ENCODE results near the gene RNF167. TPM values are rescaled to one million over a fixed set of nuclear protein-coding genes. Genes with fewer than 3 reads are reported as not detected.

Gene RNF167
- 94.8 to 138 TPM (median 119 TPM) in 5 replicates for total RNA-seq (2022; extraction: Qiagen RNA extraction; ENCODE audit: low read depth)

DNA sequence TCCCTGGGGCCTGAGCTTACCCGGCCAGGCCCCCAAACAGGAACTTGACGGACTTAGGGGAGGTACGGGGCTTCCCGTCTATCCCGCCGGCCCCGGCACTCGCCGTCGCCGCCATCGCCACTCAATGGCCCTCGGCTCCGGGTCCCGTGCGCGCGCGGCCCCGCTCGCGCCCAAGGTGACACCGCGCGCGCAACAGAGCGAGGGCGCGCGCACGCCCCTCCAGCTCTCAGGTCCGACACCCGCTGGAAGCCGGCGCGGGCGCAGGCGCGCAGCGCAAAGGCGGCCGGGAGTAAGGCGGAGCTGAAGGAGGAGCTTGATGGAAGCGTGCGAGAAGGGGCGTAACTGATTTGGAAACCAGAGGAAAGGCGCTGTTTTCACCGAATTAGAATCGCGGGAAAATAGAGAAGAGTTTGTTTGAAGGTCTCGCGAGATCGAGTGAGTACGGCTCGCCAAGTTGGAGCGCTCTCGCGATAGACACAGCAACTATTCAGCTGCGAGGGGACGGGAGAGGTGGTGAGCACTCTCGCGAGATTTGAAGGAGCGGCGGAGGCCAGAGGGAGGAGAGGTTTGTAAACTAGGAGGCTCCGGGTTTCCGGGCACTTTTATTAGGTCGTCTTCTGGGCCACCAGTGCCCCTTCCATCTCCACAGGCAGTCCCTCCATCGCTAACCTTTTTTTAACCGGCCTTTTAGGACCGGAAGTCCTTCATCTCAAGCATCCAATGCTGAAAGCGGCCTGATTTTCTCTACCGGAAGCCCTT is at the start of gene RNF167, which contains the start of gene SLC25A11:
TSS of gene RNF167 (plus strand) at position 473 of the 759 bp plus-strand sequence. CDS start 642 bp downstream, outside the sequence.
TSS of gene SLC25A11 (minus strand) at position 251 of the 759 bp plus-strand sequence. CDS start at position 115, 136 bp downstream.

DNA sequence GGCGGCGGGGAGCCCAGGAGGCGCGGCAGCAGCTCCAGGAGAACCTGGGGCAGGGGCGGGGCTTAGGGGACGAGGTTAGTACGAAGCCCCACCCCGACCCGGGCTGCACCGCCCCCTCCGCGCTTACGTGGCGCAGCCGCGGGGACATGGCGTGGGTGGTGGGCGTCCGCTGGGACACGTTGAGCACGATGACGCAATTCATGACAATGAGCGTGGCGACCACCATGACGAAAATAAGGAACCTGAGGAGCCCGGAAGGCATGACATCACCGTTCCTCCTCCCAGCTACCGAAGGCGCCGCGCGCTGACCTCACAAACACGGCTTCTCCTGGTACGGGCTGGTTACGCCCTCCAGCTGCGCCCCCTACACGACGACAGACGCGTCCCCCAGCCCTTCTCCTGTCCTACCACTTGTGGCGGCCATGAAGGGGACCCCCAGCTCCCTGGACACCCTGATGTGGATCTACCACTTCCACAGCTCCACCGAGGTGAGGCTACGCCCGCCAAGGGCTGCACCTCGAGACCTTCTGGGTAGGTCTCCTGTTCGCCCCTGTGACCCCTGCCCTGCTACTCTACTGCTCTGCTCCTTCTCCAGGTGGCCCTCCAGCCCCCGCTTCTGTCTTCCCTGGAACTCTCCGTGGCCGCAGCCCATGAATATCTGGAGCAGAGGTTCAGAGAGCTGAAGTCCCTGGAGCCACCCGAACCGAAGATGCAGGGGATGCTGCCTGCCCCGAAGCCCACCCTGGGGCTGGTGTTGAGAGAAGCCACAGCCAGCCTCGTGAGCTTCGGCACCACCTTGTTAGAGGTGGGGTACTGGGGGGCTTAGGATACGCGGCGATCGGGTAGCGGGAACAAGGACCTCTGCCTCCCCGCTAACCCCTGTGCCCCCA is 40.5 kb upstream of the RNF167 start, which contains the start of gene C17orf107:
TSS of gene C17orf107 (plus strand) at position 196 of the 890 bp plus-strand sequence. CDS start at position 423, 227 bp downstream.

DNA sequence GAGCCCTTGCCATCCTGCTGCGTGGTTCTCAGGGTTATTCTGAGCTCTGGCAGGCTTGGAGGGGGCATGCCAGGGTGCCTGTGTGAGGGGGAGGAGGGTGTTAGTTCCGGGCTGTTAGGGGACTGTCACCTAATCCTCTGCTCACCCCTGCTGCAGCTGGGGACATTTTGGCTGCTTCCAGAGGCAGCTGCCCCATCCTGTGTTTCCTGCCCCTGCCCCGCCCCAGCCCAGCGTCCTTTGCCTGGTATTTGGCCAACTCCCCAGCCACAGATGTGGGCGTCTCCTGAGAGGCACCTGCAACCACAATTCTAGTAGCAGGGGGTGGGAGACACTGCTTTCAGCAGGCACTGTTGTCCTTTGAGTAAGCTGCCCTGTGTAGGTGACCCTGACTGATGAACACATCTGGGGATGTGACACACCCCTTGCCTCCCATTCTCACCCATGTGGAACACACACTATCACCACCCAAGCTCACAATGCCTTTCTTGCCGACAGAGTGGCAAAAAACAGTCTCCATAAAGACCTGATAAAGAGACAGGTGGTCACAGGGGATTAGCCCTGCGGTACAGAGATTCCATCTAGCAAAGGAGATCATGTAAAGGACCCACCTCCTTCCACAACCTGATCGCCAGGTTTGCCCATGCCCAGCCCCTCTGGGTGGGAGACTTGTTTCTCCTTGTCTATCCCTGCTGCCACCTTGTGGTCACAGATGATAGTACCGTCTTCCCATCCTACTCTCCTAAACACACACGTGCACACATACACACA is 36.8 kb upstream of the RNF167 start, which contains the start of gene CHRNE:
TSS of gene CHRNE (minus strand) at position 48 of the 768 bp plus-strand sequence. CDS start at position 13, 35 bp downstream.

DNA sequence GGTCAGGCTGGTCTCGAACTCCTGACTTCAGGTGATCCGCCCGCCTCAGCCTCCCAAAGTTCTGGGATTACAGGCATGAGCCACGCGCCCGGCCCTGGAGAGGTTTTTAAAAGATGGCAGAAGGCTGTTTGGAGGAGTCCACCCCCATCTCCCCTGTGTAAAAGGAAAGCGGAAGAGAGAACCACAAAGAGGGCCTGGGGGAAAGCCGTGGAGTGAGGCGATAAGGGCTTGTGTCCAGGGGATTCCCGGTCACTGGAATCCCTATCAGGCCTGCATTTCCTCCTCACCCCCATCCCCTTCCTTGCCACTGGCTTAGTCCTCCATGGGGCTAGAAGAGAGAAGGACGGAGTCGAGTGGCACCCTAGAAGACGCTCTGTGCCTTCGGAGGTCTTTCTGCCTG is 8.1 kb upstream of the RNF167 start, which contains the start of gene GP1BA:
TSS of gene GP1BA (plus strand) at position 315 of the 400 bp plus-strand sequence. CDS start 328 bp downstream, outside the sequence.

DNA sequence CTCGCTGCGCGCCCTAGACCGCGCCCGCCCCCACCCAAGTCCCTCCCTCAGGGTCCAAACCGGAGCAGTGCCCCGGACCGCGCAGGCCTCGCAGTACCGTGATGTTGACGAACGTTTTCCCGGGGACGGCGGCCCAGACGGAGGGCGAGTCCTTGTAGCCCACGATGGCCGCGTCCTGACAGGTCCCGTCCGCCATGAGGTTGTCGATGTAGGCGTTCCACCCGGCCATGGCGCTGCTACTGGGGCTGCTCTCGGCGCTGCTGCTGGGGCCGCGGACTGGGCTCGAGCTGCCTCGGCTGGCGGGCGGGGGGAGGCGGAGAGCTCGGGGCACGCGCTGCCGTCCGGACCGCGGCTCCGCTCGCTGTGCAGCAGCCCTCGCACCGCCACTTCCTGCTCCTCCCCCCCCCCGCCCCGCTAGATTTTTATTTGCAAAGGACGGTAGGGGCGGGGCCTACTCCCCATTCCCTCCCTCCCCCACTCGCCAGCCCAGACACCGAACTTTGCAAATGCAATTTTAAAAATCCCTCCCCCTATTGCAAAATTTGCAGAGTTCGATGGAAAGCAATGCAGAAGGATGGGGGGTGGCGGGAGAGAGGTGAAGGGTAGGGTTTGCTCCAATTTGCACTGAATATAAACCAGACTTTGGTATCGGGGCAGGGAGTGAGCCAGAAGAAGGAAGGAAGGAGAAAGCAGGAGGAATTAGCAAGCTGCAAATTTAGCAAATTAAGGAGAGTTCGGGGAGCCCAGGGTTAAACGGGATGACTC is 8.3 kb downstream of the RNF167 start, which contains the start of gene PFN1:
TSS of gene PFN1 (minus strand) at position 365 of the 765 bp plus-strand sequence. CDS start at position 229, 136 bp downstream.

DNA sequence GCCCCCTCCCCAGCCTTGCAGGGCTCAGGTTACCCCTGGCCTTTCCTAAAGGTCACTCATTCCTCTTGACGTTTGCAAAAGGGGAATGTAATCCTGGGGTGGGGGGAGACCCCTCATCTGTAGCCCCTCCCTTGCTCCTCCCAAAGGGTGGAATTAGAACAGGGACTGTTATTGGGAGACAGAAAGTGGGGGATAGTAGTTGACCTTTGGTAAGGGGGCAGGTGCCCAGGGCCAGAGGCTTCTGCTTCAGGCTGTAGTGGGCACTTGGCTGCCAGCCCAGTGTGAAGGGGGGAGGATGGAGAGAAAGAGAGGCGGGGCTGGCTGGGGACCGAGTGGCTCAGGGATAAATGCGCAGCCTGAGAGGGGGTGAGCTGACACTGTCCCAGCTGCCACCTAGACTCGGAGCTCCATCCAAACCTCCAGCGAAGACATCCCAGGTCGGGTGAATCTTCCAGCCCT is 10.7 kb downstream of the RNF167 start, which contains the start of gene ENO3:
TSS of gene ENO3 (plus strand) at position 374 of the 459 bp plus-strand sequence. CDS start 711 bp downstream, outside the sequence.

DNA sequence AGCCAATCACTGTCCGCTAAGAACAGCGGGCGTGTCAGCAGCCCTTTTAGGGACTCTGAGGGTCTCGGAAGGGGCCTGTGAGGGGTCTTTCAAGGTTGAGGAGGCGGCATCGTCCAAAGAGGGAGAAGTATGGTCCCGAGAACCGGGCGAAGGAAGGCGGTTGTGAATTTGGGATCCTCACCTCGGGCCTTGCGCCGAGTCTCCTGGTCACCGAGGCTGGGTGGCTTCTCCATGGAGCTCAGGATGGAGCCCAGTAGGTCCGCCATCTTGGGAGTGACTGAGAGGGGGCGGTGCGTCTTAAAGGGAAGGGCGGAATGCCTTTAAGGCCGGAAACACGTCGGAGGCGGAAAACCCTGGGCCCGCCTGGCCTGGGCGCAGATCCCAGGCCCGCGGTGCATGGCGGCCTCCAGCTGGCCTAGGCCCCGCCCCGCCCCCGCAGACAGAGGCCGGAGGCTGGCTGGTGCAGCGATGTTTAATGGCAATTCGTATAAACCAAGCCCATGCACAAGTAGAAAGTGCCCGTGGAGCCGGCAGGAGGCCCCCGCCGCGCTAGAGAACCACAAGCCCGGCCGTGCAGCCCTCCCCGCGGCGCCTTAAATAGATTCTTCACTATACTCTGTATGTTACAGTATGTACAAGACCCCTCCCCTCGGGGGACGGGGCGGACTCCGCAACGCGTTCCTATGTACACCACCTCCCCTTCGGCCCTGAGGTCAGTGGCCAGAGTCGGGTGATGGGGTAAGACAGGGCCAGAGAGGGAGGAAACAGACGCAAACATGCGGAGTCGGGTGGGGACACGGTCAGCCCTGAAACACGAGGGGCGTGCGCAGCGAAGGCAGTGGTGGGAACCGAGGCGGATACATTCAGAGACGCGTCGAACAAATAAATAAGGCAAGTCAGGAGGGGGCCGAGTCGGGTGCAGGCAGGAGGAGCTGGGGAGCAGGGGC is 27.7 kb downstream of the RNF167 start, which contains the start of gene SPAG7:
TSS of gene SPAG7 (minus strand) at position 279 of the 947 bp plus-strand sequence. CDS start at position 266, 13 bp downstream.

DNA sequence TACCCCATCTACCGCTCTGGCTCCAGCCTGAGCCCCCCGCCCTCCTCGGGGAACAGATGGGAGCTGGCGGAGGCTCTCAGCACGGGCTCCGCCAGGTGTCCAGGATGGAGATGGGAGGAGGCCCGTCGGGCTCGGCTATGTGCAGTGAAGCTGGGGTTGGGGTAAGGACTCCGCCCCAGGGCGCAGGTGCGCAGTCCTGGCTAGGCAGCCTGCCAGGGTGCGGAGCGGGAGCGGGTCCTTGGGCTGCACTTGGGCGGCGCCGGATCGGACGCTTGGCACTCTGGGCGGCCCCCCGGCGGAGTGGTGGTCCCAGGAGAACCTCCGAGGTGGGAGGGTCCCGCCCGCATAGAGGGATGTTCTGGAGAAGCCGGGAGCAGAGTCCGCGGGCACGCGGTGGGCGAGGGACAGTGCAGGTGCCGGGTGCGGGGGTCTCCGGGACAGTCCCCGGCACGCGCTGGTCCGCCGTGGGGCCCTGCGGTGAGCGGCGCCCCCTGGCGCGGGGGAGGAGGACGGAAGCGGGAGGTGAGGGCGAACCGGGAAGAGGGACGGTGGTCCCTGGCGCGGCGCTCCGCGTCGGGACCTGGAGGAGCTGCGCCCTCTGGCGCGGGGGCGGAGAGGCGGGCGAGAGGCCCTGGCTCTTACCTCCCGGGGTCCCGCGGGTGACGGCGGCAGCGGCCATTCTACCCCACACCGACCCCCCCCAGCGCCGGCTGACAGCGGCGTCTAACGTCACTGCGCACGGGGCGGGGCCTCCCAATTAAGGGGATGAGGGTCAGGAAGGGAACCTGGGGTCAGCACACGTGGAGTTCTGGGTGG is 47.1 kb downstream of the RNF167 start, which contains the start of gene CAMTA2:
TSS of gene CAMTA2 (minus strand) at position 725 of the 816 bp plus-strand sequence. CDS start 1,453 bp downstream, outside the sequence.

Other genes with a start within 250 kb of the RNF167 start
- gene PELP1, start 236.1 kb upstream of the RNF167 start, total RNA-seq (2022; extraction: Qiagen RNA extraction; ENCODE audit: low read depth) = 63.6 to 79.6 TPM (median 74.7 TPM) in 5 replicates
- 44.5 to 71.7 TPM (median 59.7 TPM) in 5 replicates for gene ARRB2, start 229.6 kb upstream of the RNF167 start, total RNA-seq (2022; extraction: Qiagen RNA extraction; ENCODE audit: low read depth)
- gene MED11, start 208.8 kb upstream of the RNF167 start, total RNA-seq (2022; extraction: Qiagen RNA extraction; ENCODE audit: low read depth) = 40.1 to 44.1 TPM (median 41.9 TPM) in 5 replicates
- 0.16 to 0.74 TPM (median 0.28 TPM) in 5 replicates for gene ZMYND15, start 200.4 kb upstream of the RNF167 start, total RNA-seq (2022; extraction: Qiagen RNA extraction; ENCODE audit: low read depth)
- gene CXCL16, start 200.3 kb upstream of the RNF167 start, total RNA-seq (2022; extraction: Qiagen RNA extraction; ENCODE audit: low read depth) = 13.2 to 20.3 TPM (median 18.2 TPM) in 5 replicates
- 0.40 to 1.3 TPM (median 0.70 TPM) in 5 replicates for gene TM4SF5, start 168.4 kb upstream of the RNF167 start, total RNA-seq (2022; extraction: Qiagen RNA extraction; ENCODE audit: low read depth)
- 0.78 to 1.4 TPM (median 0.85 TPM) in 5 replicates for gene VMO1, start 153.9 kb upstream of the RNF167 start, total RNA-seq (2022; extraction: Qiagen RNA extraction; ENCODE audit: low read depth)
- gene GLTPD2, start 151.3 kb upstream of the RNF167 start, total RNA-seq (2022; extraction: Qiagen RNA extraction; ENCODE audit: low read depth) = not detected in 5 replicates
- gene PSMB6, start 144.1 kb upstream of the RNF167 start, total RNA-seq (2022; extraction: Qiagen RNA extraction; ENCODE audit: low read depth) = 459 to 505 TPM (median 496 TPM) in 5 replicates
- 20.8 to 27.3 TPM (median 25.4 TPM) in 5 replicates for gene PLD2, start 133.1 kb upstream of the RNF167 start, total RNA-seq (2022; extraction: Qiagen RNA extraction; ENCODE audit: low read depth)
- gene MINK1, start 106.9 kb upstream of the RNF167 start, total RNA-seq (2022; extraction: Qiagen RNA extraction; ENCODE audit: low read depth) = 46.7 to 62.8 TPM (median 57.8 TPM) in 5 replicates
- gene C17orf107, start 40.7 kb upstream of the RNF167 start, total RNA-seq (2022; extraction: Qiagen RNA extraction; ENCODE audit: low read depth) = 0.18 to 0.49 TPM (median 0.34 TPM) in 5 replicates
- gene CHRNE, start 37.2 kb upstream of the RNF167 start, total RNA-seq (2022; extraction: Qiagen RNA extraction; ENCODE audit: low read depth) = 0.07 to 0.17 TPM in 2 of 5 replicates, not detected in the others
- gene GP1BA, start 8.0 kb upstream of the RNF167 start, total RNA-seq (2022; extraction: Qiagen RNA extraction; ENCODE audit: low read depth) = not detected in 5 replicates
- 50.9 to 71.7 TPM (median 70.1 TPM) in 5 replicates for gene SLC25A11, start 222 bp upstream of the RNF167 start, total RNA-seq (2022; extraction: Qiagen RNA extraction; ENCODE audit: low read depth)
- 2,657 to 2,903 TPM (median 2,762 TPM) in 5 replicates for gene PFN1, start 8.3 kb downstream of the RNF167 start, total RNA-seq (2022; extraction: Qiagen RNA extraction; ENCODE audit: low read depth)
- gene ENO3, start 10.9 kb downstream of the RNF167 start, total RNA-seq (2022; extraction: Qiagen RNA extraction; ENCODE audit: low read depth) = 44.1 to 52.1 TPM (median 45.5 TPM) in 5 replicates
- gene SPAG7, start 27.5 kb downstream of the RNF167 start, total RNA-seq (2022; extraction: Qiagen RNA extraction; ENCODE audit: low read depth) = 67.2 to 82.1 TPM (median 69.6 TPM) in 5 replicates
- 28.3 to 35.1 TPM (median 32.7 TPM) in 5 replicates for gene CAMTA2, start 47.4 kb downstream of the RNF167 start, total RNA-seq (2022; extraction: Qiagen RNA extraction; ENCODE audit: low read depth)
- gene INCA1, start 57.3 kb downstream of the RNF167 start, total RNA-seq (2022; extraction: Qiagen RNA extraction; ENCODE audit: low read depth) = 1.1 to 1.9 TPM (median 1.6 TPM) in 5 replicates
- gene KIF1C, start 57.7 kb downstream of the RNF167 start, total RNA-seq (2022; extraction: Qiagen RNA extraction; ENCODE audit: low read depth) = 96.7 to 125 TPM (median 115 TPM) in 5 replicates
- 0.42 to 1.0 TPM (median 0.70 TPM) in 5 replicates for gene SLC52A1, start 95.2 kb downstream of the RNF167 start, total RNA-seq (2022; extraction: Qiagen RNA extraction; ENCODE audit: low read depth)
- 0.69 to 1.3 TPM (median 1.0 TPM) in 5 replicates for gene ZFP3, start 138.2 kb downstream of the RNF167 start, total RNA-seq (2022; extraction: Qiagen RNA extraction; ENCODE audit: low read depth)
- gene ZNF232, start 171.6 kb downstream of the RNF167 start, total RNA-seq (2022; extraction: Qiagen RNA extraction; ENCODE audit: low read depth) = 3.5 to 4.6 TPM (median 4.2 TPM) in 5 replicates
- 0.02 to 0.05 TPM (median 0.02 TPM) in 3 of 5 replicates, not detected in the others for gene USP6, start 175.8 kb downstream of the RNF167 start, total RNA-seq (2022; extraction: Qiagen RNA extraction; ENCODE audit: low read depth)

Data from A549 treated with GW870086 at 1 μM for 4 hours (cell line).